Nephron (organoid): ENCODE data around the gene SMOC2.

Experiments used
- H3K27ac Mint-ChIP-seq, 3 experiments: 2 replicates each; pipeline ENCODE4 v1.8.0; 2020; ENCODE audit warnings: mixed read lengths in 3 of 3, mild to moderate bottlenecking in 2 of 3, moderate library complexity in 1 of 3
- H3K27me3 Mint-ChIP-seq: 2 replicates; pipeline ENCODE4 v1.8.0; 2021; ENCODE audit warnings: low read depth, mild to moderate bottlenecking, moderate library complexity, mixed read lengths
- H3K36me3 Mint-ChIP-seq: 2 replicates; pipeline ENCODE4 v1.8.0; 2020; ENCODE audit warnings: low read depth, mixed read lengths
- H3K4me1 Mint-ChIP-seq: 2 replicates; pipeline ENCODE4 v1.8.0; 2020; ENCODE audit warnings: mixed read lengths
- H3K4me3 Mint-ChIP-seq, 3 experiments: 2 replicates each; pipeline ENCODE4 v1.8.0; 2020; ENCODE audit warnings: mild to moderate bottlenecking in 3 of 3, mixed read lengths in 3 of 3, moderate library complexity in 2 of 3
- H3K9me3 Mint-ChIP-seq: 2 replicates; pipeline ENCODE4 v1.8.0; 2020; ENCODE audit warnings: mixed read lengths
- CTCF ChIP-seq, 3 experiments: fragments of 200-600 bp; sonication (generic); IDR thresholded peaks; one replicate each; pipeline ENCODE4 v1.5.0; 2021; ENCODE audit warnings: antibody characterized with exemption in 3 of 3; ENCODE audit not compliant: unreplicated experiment in 3 of 3

SMOC2 gene

GRCh38 chr6:168620578-168620977, 179.6 kb downstream of the SMOC2 start:
- peaks cover 8% of the 10 kb centered on the region for H3K36me3 Mint-ChIP-seq
- H3K4me1 Mint-ChIP-seq, result peaks cover 53% of the 10 kb centered on the region
- H3K27ac Mint-ChIP-seq, result no peak overlapping the region
- H3K27me3 Mint-ChIP-seq, result peaks cover 6% of the 10 kb centered on the region
- H3K9me3 Mint-ChIP-seq, result peaks cover 8% of the 10 kb centered on the region
- no peak for TF ChIP-seq CTCF (IDR thresholded peaks at IDR 0.05; ENCODE audit: unreplicated experiment in 3 of 3)
- H3K4me3 Mint-ChIP-seq, result no peak overlapping the region

- Mint-ChIP-seq H3K36me3 (peaks cover 3% of the 10 kb centered on the region), H3K27ac (no peak overlapping the region), H3K27me3 (no peaks in the 10 kb centered on the region), H3K9me3 (peaks cover 6% of the 10 kb centered on the region), H3K4me1 (peaks cover 61% of the 10 kb centered on the region), H3K4me3 (no peak overlapping the region)
- no peak for TF ChIP-seq CTCF (IDR thresholded peaks at IDR 0.05; ENCODE audit: unreplicated experiment in 3 of 3)
Measured at GRCh38 chr6:168623736-168624135, 182.8 kb downstream of the SMOC2 start.

- Mint-ChIP-seq H3K36me3 (peaks cover 3% of the 10 kb centered on the region), H3K27ac (peak overlapping the region in 1 of 3 experiments; percentile 5), H3K27me3 (no peaks in the 10 kb centered on the region), H3K9me3 (peaks cover 6% of the 10 kb centered on the region), H3K4me1 (peaks cover 53% of the 10 kb centered on the region), H3K4me3 (no peak overlapping the region)
- no peak for TF ChIP-seq CTCF (IDR thresholded peaks at IDR 0.05; ENCODE audit: unreplicated experiment in 3 of 3)
Measured at GRCh38 chr6:168624540-168624939, 183.6 kb downstream of the SMOC2 start.

- peak overlapping the region in 1 of 3 experiments; percentile 5 for H3K27ac Mint-ChIP-seq
- no peak for TF ChIP-seq CTCF (IDR thresholded peaks at IDR 0.05; ENCODE audit: unreplicated experiment in 3 of 3)
- H3K4me1 Mint-ChIP-seq, result peaks cover 49% of the 10 kb centered on the region
- peaks cover 6% of the 10 kb centered on the region for H3K9me3 Mint-ChIP-seq
- H3K27me3 Mint-ChIP-seq, result peaks cover 1% of the 10 kb centered on the region
- H3K4me3 Mint-ChIP-seq, result no peak overlapping the region
- peaks cover 3% of the 10 kb centered on the region for H3K36me3 Mint-ChIP-seq
Measured at GRCh38 chr6:168624948-168625347, 184.0 kb downstream of the SMOC2 start.

GRCh38 chr6:168625602-168626001, 184.6 kb downstream of the SMOC2 start:
- TF ChIP-seq CTCF (IDR thresholded peaks at IDR 0.05; ENCODE audit: unreplicated experiment in 3 of 3), result no peak
- peaks cover 6% of the 10 kb centered on the region for H3K27me3 Mint-ChIP-seq
- H3K4me3 Mint-ChIP-seq, result no peak overlapping the region
- H3K9me3 Mint-ChIP-seq, result peaks cover 6% of the 10 kb centered on the region
- H3K27ac Mint-ChIP-seq, result peak overlapping the region in 2 of 3 experiments; percentile 30 to 83
- peaks cover 51% of the 10 kb centered on the region for H3K4me1 Mint-ChIP-seq
- H3K36me3 Mint-ChIP-seq, result peaks cover 3% of the 10 kb centered on the region

GRCh38 chr6:168626046-168626602, 185.1 kb downstream of the SMOC2 start:
- peak overlapping the region; percentile 30 to 83 (median 57) for H3K27ac Mint-ChIP-seq
- peaks cover 54% of the 10 kb centered on the region for H3K4me1 Mint-ChIP-seq
- H3K27me3 Mint-ChIP-seq, result peaks cover 8% of the 10 kb centered on the region
- peaks cover 3% of the 10 kb centered on the region for H3K36me3 Mint-ChIP-seq
- no peak for TF ChIP-seq CTCF (IDR thresholded peaks at IDR 0.05; ENCODE audit: unreplicated experiment in 3 of 3)
- no peak overlapping the region for H3K4me3 Mint-ChIP-seq
- H3K9me3 Mint-ChIP-seq, result peaks cover 6% of the 10 kb centered on the region
